OCI-LY3 (cell line): ENCODE results near the gene USP14.

Experiments
- H2AFZ ChIP-seq: fragments of 200-600, 300-600 bp; shearing (Covaris generic); 2 replicates; pipeline ENCODE4 v1.6.0; 2014; ENCODE audit warnings: antibody characterized with exemption, low read depth, low read length
- H3K27ac ChIP-seq: fragments of 200-600, 300-600 bp; sonication (generic); 2 replicates; pipeline ENCODE4 v1.5.1; 2014; ENCODE audit warnings: mild to moderate bottlenecking, low read length, moderate library complexity, mixed read lengths
- H3K27me3 ChIP-seq: fragments of 200-600, 300-600 bp; sonication (generic); 2 replicates; pipeline ENCODE4 v1.6.1; 2014; ENCODE audit warnings: low read depth, low read length, mixed read lengths
- H3K36me3 ChIP-seq: fragments of 200-600, 300-600 bp; sonication (generic); replicated peaks from 2 replicates; pipeline ENCODE3; 2014; ENCODE audit warnings: low read depth, low read length, mixed read lengths
- H3K4me1 ChIP-seq: fragments of 300-600, 200-600 bp; sonication (generic); 2 replicates; pipeline ENCODE4 v1.6.1; 2014; ENCODE audit warnings: low read length, mixed read lengths
- H3K4me2 ChIP-seq: fragments of 200-600, 300-600 bp; sonication (generic); 2 replicates; pipeline ENCODE4 v1.6.1; 2014; ENCODE audit warnings: low read length, mixed read lengths
- H3K4me3 ChIP-seq: fragments of 300-600, 200-600 bp; sonication (generic); 2 replicates; pipeline ENCODE4 v1.5.1; 2014; ENCODE audit warnings: antibody characterized with exemption, mild to moderate bottlenecking, low read length, moderate library complexity
- H3K79me2 ChIP-seq: fragments of 300-600, 200-600 bp; shearing (Covaris generic); 2 replicates; pipeline ENCODE4 v1.6.1; 2014; ENCODE audit warnings: mild to moderate bottlenecking, low read length, mixed read lengths
- H3K9ac ChIP-seq: fragments of 300-600, 200-600 bp; shearing (Covaris generic); 2 replicates; pipeline ENCODE4 v1.6.0; 2014; ENCODE audit warnings: mild to moderate bottlenecking, low read length, moderate library complexity
- H3K9me3 ChIP-seq: fragments of 200-600, 300-600 bp; shearing (Covaris generic); 2 replicates; pipeline ENCODE4 v1.6.1; 2014; ENCODE audit warnings: low read length, mixed read lengths; ENCODE audit not compliant: insufficient read depth
- H4K20me1 ChIP-seq: fragments of 200-600, 300-600 bp; sonication (generic); 2 replicates; pipeline ENCODE4 v1.6.1; 2016; ENCODE audit warnings: low read length, mixed read lengths; ENCODE audit not compliant: insufficient read depth
- EZH2phosphoT487 ChIP-seq: fragments of 200-600 bp; shearing (Covaris generic); IDR thresholded peaks from 2 replicates; pipeline ENCODE4 v1.6.1; 2018; ENCODE audit warnings: antibody characterized with exemption, mixed run types, low read depth
- TF ChIP-seq, protein P1 (sequence below): fragments of 200-600, 300-600 bp; sonication (generic); IDR thresholded peaks from 2 replicates; pipeline ENCODE4 v1.5.1; 2014; ENCODE audit warnings: antibody characterized with exemption, low read length, low read depth

Gene USP14

GRCh38 chr18:159933-160332, 1.6 kb downstream of the USP14 start:
- Histone ChIP-seq H3K9me3 (no peaks in the 10 kb centered on the region), H3K4me2 (peak overlapping the region; percentile 88), H3K4me3 (peak overlapping the region; percentile 95), H3K79me2 (peaks cover 65% of the 10 kb centered on the region), H3K27me3 (no peaks in the 10 kb centered on the region), H3K4me1 (peaks cover 16% of the 10 kb centered on the region), H3K27ac (no peak overlapping the region), H3K36me3 (peaks cover 10% of the 10 kb centered on the region), H2AFZ (no peak overlapping the region), H3K9ac (peak overlapping the region; percentile 81; the same call in 1 of the 2 replicates), H4K20me1 (peaks cover 21% of the 10 kb centered on the region)
- no peak for TF ChIP-seq EZH2phosphoT487
- TF ChIP-seq, protein P1, sequence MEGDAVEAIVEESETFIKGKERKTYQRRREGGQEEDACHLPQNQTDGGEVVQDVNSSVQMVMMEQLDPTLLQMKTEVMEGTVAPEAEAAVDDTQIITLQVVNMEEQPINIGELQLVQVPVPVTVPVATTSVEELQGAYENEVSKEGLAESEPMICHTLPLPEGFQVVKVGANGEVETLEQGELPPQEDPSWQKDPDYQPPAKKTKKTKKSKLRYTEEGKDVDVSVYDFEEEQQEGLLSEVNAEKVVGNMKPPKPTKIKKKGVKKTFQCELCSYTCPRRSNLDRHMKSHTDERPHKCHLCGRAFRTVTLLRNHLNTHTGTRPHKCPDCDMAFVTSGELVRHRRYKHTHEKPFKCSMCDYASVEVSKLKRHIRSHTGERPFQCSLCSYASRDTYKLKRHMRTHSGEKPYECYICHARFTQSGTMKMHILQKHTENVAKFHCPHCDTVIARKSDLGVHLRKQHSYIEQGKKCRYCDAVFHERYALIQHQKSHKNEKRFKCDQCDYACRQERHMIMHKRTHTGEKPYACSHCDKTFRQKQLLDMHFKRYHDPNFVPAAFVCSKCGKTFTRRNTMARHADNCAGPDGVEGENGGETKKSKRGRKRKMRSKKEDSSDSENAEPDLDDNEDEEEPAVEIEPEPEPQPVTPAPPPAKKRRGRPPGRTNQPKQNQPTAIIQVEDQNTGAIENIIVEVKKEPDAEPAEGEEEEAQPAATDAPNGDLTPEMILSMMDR = no peak

- no peak overlapping the region for H2AFZ ChIP-seq
- no peak overlapping the region for H3K4me3 ChIP-seq
- peaks cover 16% of the 10 kb centered on the region for H3K4me1 ChIP-seq
- no peaks in the 10 kb centered on the region for H3K9me3 ChIP-seq
- H3K4me2 ChIP-seq = no peak overlapping the region
- H3K27ac ChIP-seq = no peak overlapping the region
- TF ChIP-seq, protein P1 = no peak
- no peak for TF ChIP-seq EZH2phosphoT487
- H3K9ac ChIP-seq = no peak overlapping the region
- peaks cover 72% of the 10 kb centered on the region for H3K79me2 ChIP-seq
- H4K20me1 ChIP-seq = peaks cover 21% of the 10 kb centered on the region
- H3K36me3 ChIP-seq = peaks cover 19% of the 10 kb centered on the region
- no peaks in the 10 kb centered on the region for H3K27me3 ChIP-seq
Measured at GRCh38 chr18:160831-161570, 2.6 kb downstream of the USP14 start.

- H3K27ac ChIP-seq = no peak overlapping the region
- no peak overlapping the region for H3K4me2 ChIP-seq
- H4K20me1 ChIP-seq = no peaks in the 10 kb centered on the region
- no peaks in the 10 kb centered on the region for H3K4me1 ChIP-seq
- H3K27me3 ChIP-seq = no peaks in the 10 kb centered on the region
- peaks cover 33% of the 10 kb centered on the region for H3K79me2 ChIP-seq
- peaks cover 25% of the 10 kb centered on the region for H3K36me3 ChIP-seq
- H2AFZ ChIP-seq = no peak overlapping the region
- no peak for TF ChIP-seq EZH2phosphoT487
- TF ChIP-seq, protein P1 = no peak
- no peak overlapping the region for H3K4me3 ChIP-seq
- no peak overlapping the region for H3K9ac ChIP-seq
- H3K9me3 ChIP-seq = no peaks in the 10 kb centered on the region
Measured at GRCh38 chr18:172361-172760, 14.0 kb downstream of the USP14 start.

- TF ChIP-seq, protein P1 = no peak
- TF ChIP-seq EZH2phosphoT487 = no peak
- Histone ChIP-seq H3K9me3 (no peaks in the 10 kb centered on the region), H3K4me2 (no peak overlapping the region), H3K27me3 (no peaks in the 10 kb centered on the region), H4K20me1 (no peaks in the 10 kb centered on the region), H3K36me3 (peaks cover 31% of the 10 kb centered on the region), H3K79me2 (peaks cover 69% of the 10 kb centered on the region), H2AFZ (no peak overlapping the region), H3K4me1 (no peaks in the 10 kb centered on the region), H3K9ac (no peak overlapping the region), H3K4me3 (no peak overlapping the region), H3K27ac (no peak overlapping the region)
Measured at GRCh38 chr18:179499-179898, 21.1 kb downstream of the USP14 start.
